GM13977 (cell line): ENCODE data around the gene MISP3.

ENCODE experiments used
- DNase-seq: peaks from one replicate; pipeline ENCODE4 v3.0.0; 2012; ENCODE audit warnings: low spot score
- CTCF ChIP-seq: IDR thresholded peaks from 2 replicates; pipeline ENCODE4 v1.5.1; 2012; ENCODE audit warnings: mild to moderate bottlenecking, control low read depth; ENCODE audit not compliant: insufficient read depth; ENCODE audit errors: extremely low read depth, missing control alignments
- in situ Hi-C: fragments of 300-500 bp; cut with MboI; formaldehyde crosslinking; loops from one replicate; pipeline ENCODE4 v1.12.0; 2022; ENCODE audit warnings: low sequenced_read_pairs, low pct_unique_long_range_greater_than_20kb, mixed read lengths, inconsistent platforms; ENCODE audit not compliant: unreplicated experiment

The MISP3 gene

DNA sequence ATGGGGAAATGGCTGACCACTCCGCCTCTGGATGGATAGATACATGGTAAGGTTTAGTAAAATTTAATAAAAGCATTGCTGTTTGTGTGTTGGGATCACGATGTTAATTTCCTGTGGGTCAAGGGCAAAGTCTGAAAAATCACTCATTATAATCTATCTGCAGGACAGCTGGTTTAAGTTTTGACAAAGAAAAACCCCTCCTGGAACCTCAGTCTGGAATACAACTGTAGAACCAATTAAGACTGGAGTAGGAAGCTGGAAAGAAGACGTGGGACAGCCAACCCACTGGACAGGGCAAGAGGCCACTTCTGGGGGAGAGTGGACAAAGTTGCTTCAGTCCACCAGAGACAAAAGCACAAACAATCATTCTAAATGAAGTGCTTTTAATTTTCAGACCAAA is 46.6 kb downstream of the MISP3 start:
- no peak for TF ChIP-seq CTCF
- DNase-seq: no peak
- in situ Hi-C loops: no loop called here

DNA sequence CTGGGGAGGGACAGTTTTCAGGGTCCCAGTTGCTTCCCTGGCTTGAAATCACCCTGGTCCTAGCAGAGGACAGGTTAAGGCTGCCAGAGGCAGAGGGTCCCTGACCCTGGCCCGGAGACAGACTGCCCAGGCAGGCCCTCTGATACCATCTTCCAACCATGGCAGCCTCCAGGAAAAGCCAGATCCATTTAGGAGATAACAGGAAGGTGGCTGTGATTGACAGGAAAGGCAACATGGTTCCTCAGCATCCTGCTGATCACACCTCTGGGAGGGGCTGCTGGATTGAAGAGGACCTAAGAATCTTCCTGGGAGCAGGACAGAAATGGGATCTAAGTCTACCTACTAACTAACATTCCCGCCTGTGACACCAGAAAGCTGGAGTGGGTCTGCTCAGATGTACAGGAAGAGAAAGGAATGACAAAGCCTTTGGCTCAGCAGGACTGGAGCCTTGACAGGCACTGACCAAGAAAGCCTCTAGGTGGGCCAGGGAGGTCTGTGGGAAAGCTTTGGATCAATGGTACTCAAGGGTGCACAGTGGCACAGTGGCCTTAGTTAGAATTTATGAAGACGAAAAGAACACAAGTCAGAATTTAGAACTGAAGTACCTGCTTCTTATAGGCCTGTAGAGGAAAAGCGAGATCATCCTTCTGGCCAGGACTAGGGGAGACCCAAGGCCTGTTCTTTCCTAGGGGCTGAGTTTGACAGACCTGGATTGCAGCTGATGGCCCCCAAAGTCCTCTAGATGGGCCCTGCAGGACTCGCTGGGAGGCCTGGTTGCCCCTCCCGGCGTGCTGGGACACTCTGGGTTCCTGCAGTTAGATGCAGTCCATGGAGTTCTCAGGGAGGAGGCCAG is 47.3 kb downstream of the MISP3 start:
- no peak for TF ChIP-seq CTCF
- in situ Hi-C loops: no loop called here
- DNase-seq: no peak

GRCh38 chr19:14120497-14120780 is 47.9 kb downstream of the MISP3 start:
- no peak for DNase-seq
- TF ChIP-seq CTCF: no peak
- in situ Hi-C loops: no loop called here

DNA sequence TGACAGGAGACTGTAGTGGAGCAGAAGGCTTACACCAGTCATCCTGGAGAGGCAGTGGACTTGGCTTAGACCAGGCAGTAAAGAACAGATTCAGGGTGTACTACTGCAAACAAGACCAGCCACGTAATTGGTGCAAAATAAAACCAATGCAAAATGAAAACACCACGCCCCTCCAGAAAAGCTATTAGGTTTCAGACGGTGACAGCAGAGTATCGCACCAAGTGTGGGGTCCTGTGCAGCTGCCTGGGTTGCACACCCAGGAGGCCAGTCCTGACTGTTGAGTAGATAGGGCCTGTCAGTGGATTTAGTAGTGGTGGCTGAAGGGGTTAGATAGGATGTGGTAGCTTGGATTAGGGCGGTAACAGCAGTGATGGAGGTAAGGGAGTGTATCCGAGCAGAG is 50.3 kb downstream of the MISP3 start:
- no peak for TF ChIP-seq CTCF
- DNase-seq: no peak
- in situ Hi-C loops: no loop called here
